Measurements from ENCODE around the gene MEG3.

MEG3 gene

DNA sequence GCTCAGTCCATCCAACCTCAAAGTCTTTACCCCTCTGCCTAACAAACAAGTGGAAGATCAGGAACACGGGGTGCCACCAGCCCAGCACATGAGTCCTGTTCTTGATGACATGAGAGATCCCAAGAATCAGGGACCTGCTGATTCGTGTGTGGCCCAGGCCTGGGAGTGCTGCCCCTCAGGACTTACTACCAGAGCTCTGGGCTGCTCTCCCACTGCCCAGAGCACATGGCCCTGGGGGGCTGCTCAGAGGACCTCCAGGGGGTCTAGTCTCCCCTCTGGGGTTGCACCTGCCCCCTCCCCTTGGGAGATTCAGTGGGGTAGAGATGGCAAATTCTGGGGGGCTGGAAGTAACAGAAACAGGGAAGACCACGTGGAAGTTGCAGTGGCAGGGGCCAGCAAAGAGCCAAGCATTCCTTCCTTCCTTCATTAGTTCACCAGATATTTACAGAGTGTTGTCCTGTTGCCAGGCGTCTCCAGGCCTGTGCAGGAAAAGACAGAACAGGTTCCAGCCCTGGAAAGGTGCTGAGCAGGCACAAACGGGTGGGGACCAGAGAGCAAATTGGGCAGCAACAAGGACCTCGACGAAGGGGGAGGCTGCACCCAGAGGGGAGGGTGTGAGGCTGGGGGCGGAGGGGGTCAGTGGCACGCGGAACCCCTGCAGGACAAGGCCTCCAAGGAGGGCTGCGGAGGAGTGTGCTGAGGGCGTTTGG lies 45.1 kb upstream of the MEG3 start:
- no peaks in the 10 kb centered on the region for H3K9me3 ChIP-seq (ENCODE audit: low read depth, low read length)
- no peak overlapping the region for H3K9ac ChIP-seq (ENCODE audit: insufficient read length)
- H3K27ac ChIP-seq, result no peak overlapping the region
- H3K36me3 ChIP-seq (ENCODE audit: insufficient read depth, low read length), result no peaks in the 10 kb centered on the region
- DNase-seq (ENCODE audit: low read depth, low spot score), result no peak
- H3K4me3 ChIP-seq, result no peak overlapping the region
- TF ChIP-seq EZH2 (IDR thresholded peaks at IDR 0.05), result no peak
- no peak for TF ChIP-seq POLR2AphosphoS5 (IDR thresholded peaks at IDR 0.05; ENCODE audit: borderline replicate concordance, low read depth, low read length)
- TF ChIP-seq FOXP2 (optimal IDR thresholded peaks at IDR 0.05; ENCODE audit: control extremely low read depth, extremely low read length, insufficient read depth), result no peak

DNA sequence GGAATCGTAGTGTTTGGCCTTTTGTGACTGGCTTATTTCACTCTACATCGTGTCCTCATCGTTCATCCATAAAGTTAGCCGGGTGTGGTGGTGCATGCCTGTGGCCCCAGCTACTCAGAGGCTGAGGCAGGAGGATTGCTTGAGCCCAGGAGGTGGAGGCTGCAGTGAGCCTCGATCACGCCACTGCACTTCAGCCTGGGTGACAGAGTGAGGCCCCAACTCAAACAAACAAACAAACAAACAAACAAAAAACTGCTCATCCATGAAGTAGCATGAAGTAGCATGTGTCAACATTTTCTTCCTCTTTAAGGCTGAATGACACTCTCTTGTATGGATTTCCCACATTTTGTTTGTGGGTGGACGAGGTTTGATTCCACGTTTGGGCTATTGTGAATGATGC lies 44.0 kb upstream of the MEG3 start:
- DNase-seq (ENCODE audit: low read depth, low spot score), result no peak
- no peaks in the 10 kb centered on the region for H3K36me3 ChIP-seq (ENCODE audit: insufficient read depth, low read length)
- H3K9me3 ChIP-seq (ENCODE audit: low read depth, low read length), result no peaks in the 10 kb centered on the region
- no peak for TF ChIP-seq POLR2AphosphoS5 (IDR thresholded peaks at IDR 0.05; ENCODE audit: borderline replicate concordance, low read depth, low read length)
- TF ChIP-seq EZH2 (IDR thresholded peaks at IDR 0.05), result no peak
- no peak for TF ChIP-seq FOXP2 (optimal IDR thresholded peaks at IDR 0.05; ENCODE audit: control extremely low read depth, extremely low read length, insufficient read depth)
- no peak overlapping the region for H3K27ac ChIP-seq
- no peak overlapping the region for H3K4me3 ChIP-seq
- H3K9ac ChIP-seq (ENCODE audit: insufficient read length), result no peak overlapping the region

DNA sequence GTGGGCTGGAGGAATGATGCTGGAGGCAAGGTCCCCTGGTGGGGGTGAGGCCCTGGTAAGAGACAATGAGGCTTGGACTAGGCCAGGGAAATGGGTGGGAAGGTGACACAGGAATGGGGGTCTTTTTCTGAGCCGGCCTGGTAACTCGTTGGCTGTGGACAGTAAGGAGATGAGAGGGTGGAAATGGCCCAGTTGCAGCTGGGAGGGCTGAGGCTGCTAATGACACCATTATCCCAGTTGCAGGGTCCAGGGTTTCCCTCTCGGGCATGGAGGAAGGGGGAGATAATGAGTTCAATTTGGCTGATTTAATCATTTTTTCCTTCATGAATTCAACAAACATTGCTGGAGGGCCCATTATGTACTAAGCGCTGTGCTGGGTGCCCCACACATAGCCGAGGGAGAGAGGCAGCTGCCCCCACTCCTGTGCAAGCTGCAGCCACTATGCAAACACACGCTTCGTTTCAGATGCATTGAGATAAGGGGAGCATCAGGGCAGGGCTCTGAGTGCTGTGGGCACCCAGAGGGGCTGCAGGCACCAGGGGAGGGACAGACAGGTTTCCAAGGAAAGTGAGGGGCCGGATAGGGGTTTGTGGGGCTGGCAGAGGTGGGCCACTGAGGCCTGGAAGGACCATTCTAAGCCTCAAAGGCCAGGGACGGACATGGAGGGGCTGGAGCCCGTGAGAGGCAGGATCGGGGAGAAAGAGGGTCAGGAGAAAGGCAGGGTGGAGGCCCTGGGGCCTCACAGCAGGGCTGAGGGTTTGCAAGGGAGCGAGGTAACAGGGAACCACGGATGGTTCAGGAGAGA lies 43.2 kb upstream of the MEG3 start:
- Histone ChIP-seq H3K4me3 (no peak overlapping the region), H3K36me3 (ENCODE audit: insufficient read depth, low read length) (no peaks in the 10 kb centered on the region), H3K9ac (ENCODE audit: insufficient read length) (no peak overlapping the region), H3K27ac (no peak overlapping the region), H3K9me3 (ENCODE audit: low read depth, low read length) (no peaks in the 10 kb centered on the region)
- TF ChIP-seq FOXP2 (optimal IDR thresholded peaks at IDR 0.05; ENCODE audit: control extremely low read depth, extremely low read length, insufficient read depth) (no peak), POLR2AphosphoS5 (IDR thresholded peaks at IDR 0.05; ENCODE audit: borderline replicate concordance, low read depth, low read length) (no peak), EZH2 (IDR thresholded peaks at IDR 0.05) (no peak)
- no peak for DNase-seq (ENCODE audit: low read depth, low spot score)

DNA sequence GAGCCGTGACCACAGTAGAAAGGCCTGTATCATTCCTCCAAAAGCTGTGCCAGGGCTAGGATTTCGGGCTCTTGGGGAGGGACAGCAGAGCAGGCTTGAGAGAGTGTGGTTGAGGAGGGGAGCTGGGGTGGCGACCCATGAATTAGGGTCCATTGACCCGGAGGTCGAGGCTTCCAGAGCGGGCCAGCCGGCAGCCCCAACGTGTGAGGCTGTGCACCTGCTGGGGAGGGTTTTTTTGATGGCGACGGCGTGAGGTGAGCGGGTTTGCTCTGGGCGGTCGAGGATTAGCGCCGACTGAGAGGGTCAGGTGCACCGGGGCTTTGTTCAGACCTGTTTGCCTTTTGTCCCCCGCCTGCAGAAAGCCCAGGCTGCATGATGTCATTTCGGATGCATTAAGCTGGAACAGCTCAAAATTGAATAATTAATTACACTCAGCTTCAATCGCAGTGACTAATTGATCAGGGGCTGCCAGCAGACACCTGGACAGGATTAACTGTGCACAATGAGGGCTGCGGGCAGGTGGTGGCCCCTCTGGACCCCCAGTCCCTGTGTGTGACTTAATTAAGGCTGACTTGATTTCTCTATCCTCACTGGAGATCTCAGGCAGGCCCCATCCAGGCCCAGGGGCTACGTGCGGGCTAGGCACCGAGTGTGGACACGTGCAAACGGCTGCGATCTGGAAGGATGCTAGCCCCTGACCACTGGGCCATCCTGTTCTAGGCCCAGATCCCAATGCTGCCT lies 42.1 kb upstream of the MEG3 start:
- no peak for DNase-seq (ENCODE audit: low read depth, low spot score)
- no peaks in the 10 kb centered on the region for H3K36me3 ChIP-seq (ENCODE audit: insufficient read depth, low read length)
- H3K9me3 ChIP-seq (ENCODE audit: low read depth, low read length), result no peaks in the 10 kb centered on the region
- no peak overlapping the region for H3K27ac ChIP-seq
- H3K9ac ChIP-seq (ENCODE audit: insufficient read length), result no peak overlapping the region
- no peak overlapping the region for H3K4me3 ChIP-seq
- TF ChIP-seq FOXP2 (optimal IDR thresholded peaks at IDR 0.05; ENCODE audit: control extremely low read depth, extremely low read length, insufficient read depth) (no peak), POLR2AphosphoS5 (IDR thresholded peaks at IDR 0.05; ENCODE audit: borderline replicate concordance, low read depth, low read length) (no peak), EZH2 (IDR thresholded peaks at IDR 0.05) (no peak)

DNA sequence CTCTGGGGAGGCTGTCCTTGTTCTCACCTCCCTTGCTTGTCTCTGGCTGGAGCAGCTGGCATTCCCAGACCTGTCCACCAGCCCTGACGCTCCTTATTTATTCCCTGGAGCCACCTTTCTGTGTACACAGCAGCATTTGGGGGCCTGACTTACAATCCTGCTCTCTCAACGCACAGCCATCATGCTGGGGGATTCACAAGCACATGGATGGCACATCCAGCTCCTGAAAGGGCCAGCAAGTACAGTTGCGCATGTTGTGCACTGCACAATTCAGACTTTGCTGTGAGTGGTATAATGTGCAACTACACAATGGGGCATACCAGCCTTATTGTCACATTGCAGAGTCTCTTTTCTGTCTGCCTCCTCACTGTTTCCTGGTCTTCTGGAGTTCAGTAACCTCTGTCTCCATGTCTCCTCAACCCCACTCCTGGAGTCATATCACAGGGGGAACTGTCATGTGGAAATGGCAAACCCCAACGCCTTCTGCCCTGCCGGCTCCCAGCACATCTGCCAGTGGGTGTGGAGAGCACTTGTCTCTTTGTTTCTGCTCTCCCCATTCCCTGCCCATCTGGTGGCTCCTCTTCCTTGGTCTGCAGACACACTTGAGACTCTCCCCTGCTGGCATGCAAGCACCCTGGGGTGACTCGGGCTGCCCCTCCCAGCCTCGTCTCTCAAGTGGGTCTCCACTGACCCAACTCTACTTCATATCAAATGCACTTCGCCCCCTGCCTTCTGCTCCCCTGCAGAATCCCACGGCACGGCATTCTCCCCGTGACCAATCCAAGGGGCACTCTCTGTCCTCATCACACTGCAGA lies 41.2 kb upstream of the MEG3 start:
- no peak for DNase-seq (ENCODE audit: low read depth, low spot score)
- no peak overlapping the region for H3K27ac ChIP-seq
- TF ChIP-seq EZH2 (IDR thresholded peaks at IDR 0.05) (no peak), POLR2AphosphoS5 (IDR thresholded peaks at IDR 0.05; ENCODE audit: borderline replicate concordance, low read depth, low read length) (no peak), FOXP2 (optimal IDR thresholded peaks at IDR 0.05; ENCODE audit: control extremely low read depth, extremely low read length, insufficient read depth) (no peak)

DNA sequence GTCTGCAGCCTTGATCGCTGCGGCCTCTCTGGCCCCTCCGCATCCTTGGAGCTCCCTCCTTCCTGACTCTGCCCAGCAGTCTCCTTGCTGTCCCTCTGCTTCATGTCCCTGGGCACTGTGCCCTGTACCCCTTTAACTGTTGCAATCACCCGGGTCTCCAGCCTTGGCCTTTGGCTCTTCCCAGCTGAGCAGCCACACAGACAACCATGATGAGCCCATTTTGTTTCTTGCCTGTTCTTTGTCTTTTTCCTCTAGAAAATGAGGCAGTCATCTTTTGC lies 40.6 kb upstream of the MEG3 start:
- H3K9me3 ChIP-seq (ENCODE audit: low read depth, low read length), result no peaks in the 10 kb centered on the region
- no peak for TF ChIP-seq POLR2AphosphoS5 (IDR thresholded peaks at IDR 0.05; ENCODE audit: borderline replicate concordance, low read depth, low read length)
- no peak for TF ChIP-seq EZH2 (IDR thresholded peaks at IDR 0.05)
- TF ChIP-seq FOXP2 (optimal IDR thresholded peaks at IDR 0.05; ENCODE audit: control extremely low read depth, extremely low read length, insufficient read depth), result no peak
- no peak overlapping the region for H3K4me3 ChIP-seq
- DNase-seq (ENCODE audit: low read depth, low spot score), result no peak
- no peak overlapping the region for H3K27ac ChIP-seq
- no peaks in the 10 kb centered on the region for H3K36me3 ChIP-seq (ENCODE audit: insufficient read depth, low read length)
- H3K9ac ChIP-seq (ENCODE audit: insufficient read length), result no peak overlapping the region

More for the DNA sequence above, 41.2 kb upstream of the MEG3 start:
- no peak overlapping the region for H3K4me3 ChIP-seq
- no peaks in the 10 kb centered on the region for H3K9me3 ChIP-seq (ENCODE audit: low read depth, low read length)
- H3K9ac ChIP-seq (ENCODE audit: insufficient read length), result no peak overlapping the region
- H3K36me3 ChIP-seq (ENCODE audit: insufficient read depth, low read length), result no peaks in the 10 kb centered on the region

DNA sequence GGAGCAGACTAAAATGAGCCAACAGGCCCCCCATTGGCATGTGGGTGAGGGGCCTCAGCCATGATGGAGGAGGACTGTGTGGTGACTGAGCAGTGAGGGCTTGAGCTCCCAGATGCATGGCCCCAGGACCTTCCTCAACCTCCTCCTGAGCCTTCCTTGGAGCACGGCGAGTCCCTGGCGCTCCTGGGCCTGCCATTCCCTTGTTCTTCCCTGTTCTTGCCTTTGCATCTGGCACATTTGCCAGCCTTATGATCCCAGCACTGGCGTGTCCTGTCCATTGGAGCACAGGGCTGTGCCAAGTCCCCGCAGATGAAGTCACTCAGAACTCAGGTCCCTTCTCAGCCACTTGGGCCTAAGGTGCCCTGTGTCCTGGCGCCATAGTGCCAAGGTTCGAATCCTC lies 40.3 kb upstream of the MEG3 start:
- Histone ChIP-seq H3K4me3 (no peak overlapping the region), H3K9me3 (ENCODE audit: low read depth, low read length) (no peaks in the 10 kb centered on the region), H3K36me3 (ENCODE audit: insufficient read depth, low read length) (no peaks in the 10 kb centered on the region), H3K9ac (ENCODE audit: insufficient read length) (no peak overlapping the region), H3K27ac (no peak overlapping the region)
- DNase-seq (ENCODE audit: low read depth, low spot score), result no peak
- no peak for TF ChIP-seq EZH2 (IDR thresholded peaks at IDR 0.05)
- no peak for TF ChIP-seq POLR2AphosphoS5 (IDR thresholded peaks at IDR 0.05; ENCODE audit: borderline replicate concordance, low read depth, low read length)
- TF ChIP-seq FOXP2 (optimal IDR thresholded peaks at IDR 0.05; ENCODE audit: control extremely low read depth, extremely low read length, insufficient read depth), result no peak

Data from SK-N-MC (cell line).